Subcutaneous adipose tissue (tissue), 4 donors: ENCODE measurements around the gene STK38L. TPM values are rescaled to one million over a fixed set of nuclear protein-coding genes. Genes with fewer than 3 reads are reported as not detected.

Experiments
- CTCF ChIP-seq: fragments of 450-650 bp; IDR thresholded peaks from one replicate; pipeline ENCODE4 v1.5.1; 2016; ENCODE audit warnings: low read depth, mild to moderate bottlenecking, control low read depth, antibody characterized with exemption, moderate library complexity
- total RNA-seq, 4 donors: library from RNA; depleted of rRNA; stranded (reverse); fragments of >200 nt; gene quantifications; one replicate each; pipeline ENCODE4 v1.1.0, GENCODE V29; 2016

STK38L gene
- total RNA-seq, 4 donors from 2014 or later = 30.1 to 75.7 (median 51.6) TPM

- no peak for TF ChIP-seq CTCF
Observed at GRCh38 chr12:27344246-27344645, 100.2 kb downstream of the STK38L start.

- TF ChIP-seq CTCF = no peak
Observed at GRCh38 chr12:27344760-27345159, 100.7 kb downstream of the STK38L start.

GRCh38 chr12:27345376-27345775, 101.3 kb downstream of the STK38L start:
- TF ChIP-seq CTCF = no peak

- no peak for TF ChIP-seq CTCF
Observed at GRCh38 chr12:27347779-27348178, 103.7 kb downstream of the STK38L start.

GRCh38 chr12:27351476-27351875, 107.4 kb downstream of the STK38L start:
- TF ChIP-seq CTCF = no peak

- TF ChIP-seq CTCF = no peak
Observed at GRCh38 chr12:27355486-27355885, 111.4 kb downstream of the STK38L start.

- TF ChIP-seq CTCF = no peak
Observed at GRCh38 chr12:27355979-27356378, 111.9 kb downstream of the STK38L start.
